Esophagus squamous epithelium (tissue), 5 donors: ENCODE results near the gene MESP1. TPM values are rescaled to one million over a fixed set of nuclear protein-coding genes. Genes with fewer than 3 reads are reported as not detected.

Experiments used
- DNase-seq: peaks from one replicate; lab custom pipeline; 2025; lab: John Stamatoyannopoulos, UW
- H3K27ac ChIP-seq, 4 donors: fragments of 200-600 bp; sonication (generic); one replicate each; pipeline ENCODE4 v1.5.1; 2016 to 2019; ENCODE audit warnings: mild to moderate bottlenecking in 1 of 4
- H3K27me3 ChIP-seq, 4 donors: fragments of 200-600 bp; sonication (generic); 1 replicate in 3 of 4; 2 replicates in 1 of 4; pipeline versions ENCODE4 v1.5.1 to v1.6.0; 2017 to 2021; ENCODE audit warnings: antibody characterized with exemption in 1 of 4
- H3K36me3 ChIP-seq, 3 donors: fragments of 200-600 bp; sonication (generic); one replicate each; pipeline ENCODE4 v1.5.1; 2016 to 2019
- H3K4me1 ChIP-seq, 3 donors: fragments of 200-600 bp; sonication (generic); one replicate each; pipeline ENCODE4 v1.5.1; 2017 to 2019
- H3K4me3 ChIP-seq, 4 donors: fragments of 200-600 bp; sonication (generic); 1 replicate in 3 of 4; 2 replicates in 1 of 4; pipeline ENCODE4 v1.5.1; 2016 to 2019; ENCODE audit warnings: mild to moderate bottlenecking in 2 of 4, moderate library complexity in 1 of 4
- H3K9me3 ChIP-seq, 3 donors: fragments of 200-600 bp; sonication (generic); one replicate each; pipeline ENCODE4 v1.5.1; 2016 to 2019
- CTCF ChIP-seq, 6 experiments: fragments of 450-650 bp in 4 of 6; fragments of 200-600 bp in 2 of 6; sonication (generic) in 2 of 6; IDR thresholded peaks; one replicate each; pipeline ENCODE4 v1.5.1; 2016 to 2019; ENCODE audit warnings: antibody characterized with exemption in 6 of 6, mild to moderate bottlenecking in 4 of 6, moderate library complexity in 4 of 6
- POLR2A ChIP-seq, 4 donors: fragments of 450-650 bp; IDR thresholded peaks; one replicate each; pipeline ENCODE4 v1.6.1; 2017; ENCODE audit warnings: antibody characterized with exemption in 4 of 4, mild to moderate bottlenecking in 4 of 4, moderate library complexity in 3 of 4
- WGBS, 2 donors: methylation state at CpG; one replicate each; pipeline ENCODE4 v1.1.5; 2018; 5-methylcytosine and 5-hydroxymethylcytosine counted together
- intact Hi-C: fragments of 100-400 bp; cut with DNase I; formaldehyde crosslinking; loops from one replicate; pipeline ENCODE4 v1.15.0; 2022
- total RNA-seq, 4 donors: library from RNA; depleted of rRNA; stranded (reverse); fragments of >200 nt; gene quantifications; one replicate each; pipeline ENCODE4 v1.1.0, GENCODE V29; 2016
- donor health status: DM: yes; HTN: yes; CAD: no.

MESP1 gene
- total RNA-seq, 4 donors from 2014 or later, result 0.23 to 0.42 TPM; not detected in 2

GRCh38 chr15:89758981-89759380 lies 7.9 kb upstream of the MESP1 start:
- Histone ChIP-seq H3K27ac (no peak overlapping the region), H3K36me3 (no peaks in the 10 kb centered on the region), H3K4me3 (no peak overlapping the region), H3K27me3 (no peaks in the 10 kb centered on the region), H3K9me3 (no peaks in the 10 kb centered on the region), H3K4me1 (peaks cover 0 to 22% (median 5%) of the 10 kb centered on the region in 3 donors)
- intact Hi-C loops, result no loop called here
- DNase-seq, result no peak
- WGBS, 2 donors, result 82% methylated on average over 5 of the region's 8 CpGs; no CpG with 5 or more reads in 1 of the 2 donors
- TF ChIP-seq CTCF (IDR thresholded peaks at IDR 0.05) (no peak), POLR2A (IDR thresholded peaks at IDR 0.05) (no peak)

GRCh38 chr15:89758283-89758682 lies 7.2 kb upstream of the MESP1 start:
- no peak overlapping the region for H3K27ac ChIP-seq
- DNase-seq, result no peak

GRCh38 chr15:89756897-89757296 lies 5.8 kb upstream of the MESP1 start:
- Histone ChIP-seq H3K27me3 (no peaks in the 10 kb centered on the region), H3K27ac (no peak overlapping the region), H3K9me3 (no peaks in the 10 kb centered on the region), H3K4me1 (peaks cover 3 to 23% (median 5%) of the 10 kb centered on the region in 3 donors), H3K4me3 (no peak overlapping the region), H3K36me3 (no peaks in the 10 kb centered on the region)
- no peak for DNase-seq
- intact Hi-C loops, result no loop called here
- 69 to 74% methylated on average over 7 of the region's 7 CpGs for WGBS, 2 donors
- TF ChIP-seq CTCF (IDR thresholded peaks at IDR 0.05) (no peak), POLR2A (IDR thresholded peaks at IDR 0.05) (no peak)

More at GRCh38 chr15:89758283-89758682, 7.2 kb upstream of the MESP1 start:
- peaks cover 0 to 22% (median 5%) of the 10 kb centered on the region in 3 donors for H3K4me1 ChIP-seq
- H3K27me3 ChIP-seq, result no peaks in the 10 kb centered on the region
- WGBS, 2 donors, result 60 to 93% methylated on average over 1 to 6 of the region's 8 CpGs
- H3K36me3 ChIP-seq, result no peaks in the 10 kb centered on the region
- TF ChIP-seq POLR2A (IDR thresholded peaks at IDR 0.05) (no peak), CTCF (IDR thresholded peaks at IDR 0.05) (no peak)
- no peak overlapping the region for H3K4me3 ChIP-seq
- intact Hi-C loops, result no loop called here
- no peaks in the 10 kb centered on the region for H3K9me3 ChIP-seq

- H3K9me3 ChIP-seq, result no peaks in the 10 kb centered on the region
- no peaks in the 10 kb centered on the region for H3K27me3 ChIP-seq
- H3K4me3 ChIP-seq, result no peak overlapping the region
- WGBS, 2 donors, result 83 to 89% methylated on average over 2 to 4 of the region's 4 CpGs
- H3K4me1 ChIP-seq, result peaks cover 9 to 23% (median 14%) of the 10 kb centered on the region in 3 donors
- H3K36me3 ChIP-seq, result no peaks in the 10 kb centered on the region
- no peak overlapping the region for H3K27ac ChIP-seq
- intact Hi-C loops, result no loop called here
- no peak for TF ChIP-seq CTCF (IDR thresholded peaks at IDR 0.05)
- no peak for TF ChIP-seq POLR2A (IDR thresholded peaks at IDR 0.05)
- no peak for DNase-seq
Observed at GRCh38 chr15:89755701-89756100, 4.7 kb upstream of the MESP1 start.

GRCh38 chr15:89754361-89755154 lies 3.5 kb upstream of the MESP1 start:
- Histone ChIP-seq H3K9me3 (no peaks in the 10 kb centered on the region), H3K4me3 (no peak overlapping the region), H3K27me3 (peaks cover 0 to 9% (median 0%) of the 10 kb centered on the region in 4 donors), H3K4me1 (peaks cover 13 to 30% (median 23%) of the 10 kb centered on the region in 3 donors), H3K36me3 (no peaks in the 10 kb centered on the region), H3K27ac (no peak overlapping the region)
- 65 to 68% methylated on average over 8 of the region's 8 CpGs for WGBS, 2 donors
- intact Hi-C loops, result no loop called here
- DNase-seq, result no peak
- TF ChIP-seq CTCF (IDR thresholded peaks at IDR 0.05), result no peak
- TF ChIP-seq POLR2A (IDR thresholded peaks at IDR 0.05), result no peak
